Measurements from ENCODE around the gene LSM3.

LSM3 gene

GRCh38 chr3:14142567-14143270, 35.9 kb upstream of the LSM3 start:
- WGBS, 2 experiments = 86 to 90% methylated on average over 8 of the region's 8 CpGs
- Histone ChIP-seq H3K4me1 (ENCODE audit: control insufficient read depth, insufficient read depth, low read length) (no peaks in the 10 kb centered on the region), H3K9me3 (ENCODE audit: control insufficient read depth, low read length) (no peaks in the 10 kb centered on the region), H3K27ac (ENCODE audit: insufficient read depth, low read depth, low read length, poor library complexity, severe bottlenecking) (no peak overlapping the region), H3K36me3 (ENCODE audit: control insufficient read depth, insufficient read depth, low read length) (peaks cover 3% of the 10 kb centered on the region), H3K4me3 (ENCODE audit: insufficient read depth, low read depth, low read length) (no peak overlapping the region), H3K27me3 (ENCODE audit: control insufficient read depth, insufficient read depth, low read length, poor library complexity, severe bottlenecking) (no peaks in the 10 kb centered on the region)

- 90 to 93% methylated on average over 6 to 7 of the region's 7 CpGs for WGBS, 2 experiments
- no peaks in the 10 kb centered on the region for H3K9me3 ChIP-seq (ENCODE audit: control insufficient read depth, low read length)
- H3K27me3 ChIP-seq (ENCODE audit: control insufficient read depth, insufficient read depth, low read length, poor library complexity, severe bottlenecking) = no peaks in the 10 kb centered on the region
- no peak overlapping the region for H3K4me3 ChIP-seq (ENCODE audit: insufficient read depth, low read depth, low read length)
- H3K36me3 ChIP-seq (ENCODE audit: control insufficient read depth, insufficient read depth, low read length) = peaks cover 7% of the 10 kb centered on the region
- peak overlapping the region; percentile 78 for H3K27ac ChIP-seq (ENCODE audit: insufficient read depth, low read depth, low read length, poor library complexity, severe bottlenecking)
- no peaks in the 10 kb centered on the region for H3K4me1 ChIP-seq (ENCODE audit: control insufficient read depth, insufficient read depth, low read length)
These were observed 35.1 kb upstream of the LSM3 start for GRCh38 chr3:14143271-14144225.

GRCh38 chr3:14144423-14145075, 34.1 kb upstream of the LSM3 start:
- Histone ChIP-seq H3K9me3 (ENCODE audit: control insufficient read depth, low read length) (no peaks in the 10 kb centered on the region), H3K4me1 (ENCODE audit: control insufficient read depth, insufficient read depth, low read length) (no peaks in the 10 kb centered on the region), H3K36me3 (ENCODE audit: control insufficient read depth, insufficient read depth, low read length) (peaks cover 7% of the 10 kb centered on the region), H3K27ac (ENCODE audit: insufficient read depth, low read depth, low read length, poor library complexity, severe bottlenecking) (peak overlapping the region; percentile 78), H3K4me3 (ENCODE audit: insufficient read depth, low read depth, low read length) (no peak overlapping the region), H3K27me3 (ENCODE audit: control insufficient read depth, insufficient read depth, low read length, poor library complexity, severe bottlenecking) (no peaks in the 10 kb centered on the region)
- whole genome bisulfite sequencing, 2 experiments = 70 to 82% methylated on average over 5 to 7 of the region's 7 CpGs

- no peaks in the 10 kb centered on the region for H3K27me3 ChIP-seq (ENCODE audit: control insufficient read depth, insufficient read depth, low read length, poor library complexity, severe bottlenecking)
- H3K9me3 ChIP-seq (ENCODE audit: control insufficient read depth, low read length) = no peaks in the 10 kb centered on the region
- peak overlapping the region; percentile 78 for H3K27ac ChIP-seq (ENCODE audit: insufficient read depth, low read depth, low read length, poor library complexity, severe bottlenecking)
- peaks cover 11% of the 10 kb centered on the region for H3K36me3 ChIP-seq (ENCODE audit: control insufficient read depth, insufficient read depth, low read length)
- H3K4me1 ChIP-seq (ENCODE audit: control insufficient read depth, insufficient read depth, low read length) = no peaks in the 10 kb centered on the region
- 95 to 96% methylated on average over 9 of the region's 9 CpGs for WGBS, 2 experiments
- no peak overlapping the region for H3K4me3 ChIP-seq (ENCODE audit: insufficient read depth, low read depth, low read length)
These were observed 33.4 kb upstream of the LSM3 start for GRCh38 chr3:14145236-14145635.

- 93 to 94% methylated on average over 10 of the region's 10 CpGs for WGBS, 2 experiments
- Histone ChIP-seq H3K9me3 (ENCODE audit: control insufficient read depth, low read length) (no peaks in the 10 kb centered on the region), H3K4me3 (ENCODE audit: insufficient read depth, low read depth, low read length) (no peak overlapping the region), H3K36me3 (ENCODE audit: control insufficient read depth, insufficient read depth, low read length) (peaks cover 11% of the 10 kb centered on the region), H3K27me3 (ENCODE audit: control insufficient read depth, insufficient read depth, low read length, poor library complexity, severe bottlenecking) (no peaks in the 10 kb centered on the region), H3K27ac (ENCODE audit: insufficient read depth, low read depth, low read length, poor library complexity, severe bottlenecking) (no peak overlapping the region), H3K4me1 (ENCODE audit: control insufficient read depth, insufficient read depth, low read length) (no peaks in the 10 kb centered on the region)
These were observed 32.8 kb upstream of the LSM3 start for GRCh38 chr3:14145670-14146380.

GRCh38 chr3:14146381-14147065, 32.1 kb upstream of the LSM3 start:
- Histone ChIP-seq H3K4me1 (ENCODE audit: control insufficient read depth, insufficient read depth, low read length) (no peaks in the 10 kb centered on the region), H3K27me3 (ENCODE audit: control insufficient read depth, insufficient read depth, low read length, poor library complexity, severe bottlenecking) (no peaks in the 10 kb centered on the region), H3K36me3 (ENCODE audit: control insufficient read depth, insufficient read depth, low read length) (peaks cover 11% of the 10 kb centered on the region), H3K9me3 (ENCODE audit: control insufficient read depth, low read length) (no peaks in the 10 kb centered on the region), H3K27ac (ENCODE audit: insufficient read depth, low read depth, low read length, poor library complexity, severe bottlenecking) (no peak overlapping the region), H3K4me3 (ENCODE audit: insufficient read depth, low read depth, low read length) (no peak overlapping the region)
- 94 to 95% methylated on average over 10 of the region's 10 CpGs for WGBS, 2 experiments

GRCh38 chr3:14147066-14147435, 31.6 kb upstream of the LSM3 start:
- WGBS, 2 experiments = 90 to 94% methylated on average over 5 of the region's 5 CpGs
- Histone ChIP-seq H3K27ac (ENCODE audit: insufficient read depth, low read depth, low read length, poor library complexity, severe bottlenecking) (no peak overlapping the region), H3K27me3 (ENCODE audit: control insufficient read depth, insufficient read depth, low read length, poor library complexity, severe bottlenecking) (no peaks in the 10 kb centered on the region)

GRCh38 chr3:14147617-14148016, 31.0 kb upstream of the LSM3 start:
- 81 to 82% methylated on average over 12 of the region's 12 CpGs for WGBS, 2 experiments
- H3K36me3 ChIP-seq (ENCODE audit: control insufficient read depth, insufficient read depth, low read length) = peaks cover 8% of the 10 kb centered on the region
- H3K9me3 ChIP-seq (ENCODE audit: control insufficient read depth, low read length) = no peaks in the 10 kb centered on the region
- no peak overlapping the region for H3K27ac ChIP-seq (ENCODE audit: insufficient read depth, low read depth, low read length, poor library complexity, severe bottlenecking)
- H3K4me3 ChIP-seq (ENCODE audit: insufficient read depth, low read depth, low read length) = no peak overlapping the region
- no peaks in the 10 kb centered on the region for H3K27me3 ChIP-seq (ENCODE audit: control insufficient read depth, insufficient read depth, low read length, poor library complexity, severe bottlenecking)
- no peaks in the 10 kb centered on the region for H3K4me1 ChIP-seq (ENCODE audit: control insufficient read depth, insufficient read depth, low read length)

More at GRCh38 chr3:14147066-14147435, 31.6 kb upstream of the LSM3 start:
- H3K4me1 ChIP-seq (ENCODE audit: control insufficient read depth, insufficient read depth, low read length) = no peaks in the 10 kb centered on the region
- peaks cover 10% of the 10 kb centered on the region for H3K36me3 ChIP-seq (ENCODE audit: control insufficient read depth, insufficient read depth, low read length)
- no peaks in the 10 kb centered on the region for H3K9me3 ChIP-seq (ENCODE audit: control insufficient read depth, low read length)
- H3K4me3 ChIP-seq (ENCODE audit: insufficient read depth, low read depth, low read length) = no peak overlapping the region
